Stomach smooth muscle (tissue), 2 donors: ENCODE data around the gene CBR3.
"Not testable (repeated sequence)": the region's sequence is repeated elsewhere in the genome, so short reads cannot be mapped to it uniquely, and the experiment has no call there.

Experiments used
- H3K27ac ChIP-seq: one replicate; pipeline ENCODE4 v1.7.0; 2013; ENCODE audit warnings: mild to moderate bottlenecking, low read length, inconsistent platforms
- H3K27me3 ChIP-seq, 2 donors: one replicate each; pipeline ENCODE4 v1.7.0; 2013; ENCODE audit warnings: low read length in 2 of 2; ENCODE audit not compliant: insufficient read depth in 2 of 2, control insufficient read depth in 1 of 2
- H3K36me3 ChIP-seq, 2 donors: one replicate each; pipeline ENCODE4 v1.7.0; 2013; ENCODE audit warnings: low read length in 2 of 2; ENCODE audit not compliant: control insufficient read depth in 2 of 2, insufficient read depth in 2 of 2
- H3K4me1 ChIP-seq: one replicate; pipeline ENCODE4 v1.7.0; 2013; ENCODE audit warnings: low read length; ENCODE audit not compliant: control insufficient read depth, insufficient read depth
- H3K4me3 ChIP-seq, 2 donors: one replicate each; pipeline ENCODE4 v1.7.0; 2013; ENCODE audit warnings: low read length in 2 of 2
- H3K9ac ChIP-seq, 2 donors: one replicate each; pipeline ENCODE4 v1.7.0; 2013; ENCODE audit warnings: low read length in 2 of 2, mild to moderate bottlenecking in 1 of 2
- H3K9me3 ChIP-seq, 2 donors: one replicate each; pipeline ENCODE4 v1.7.0; 2013; ENCODE audit warnings: low read length in 2 of 2; ENCODE audit not compliant: control insufficient read depth in 2 of 2
- donor health status: healthy.
- donor health status: Pancreatic carcinoma.

The CBR3 gene

DNA sequence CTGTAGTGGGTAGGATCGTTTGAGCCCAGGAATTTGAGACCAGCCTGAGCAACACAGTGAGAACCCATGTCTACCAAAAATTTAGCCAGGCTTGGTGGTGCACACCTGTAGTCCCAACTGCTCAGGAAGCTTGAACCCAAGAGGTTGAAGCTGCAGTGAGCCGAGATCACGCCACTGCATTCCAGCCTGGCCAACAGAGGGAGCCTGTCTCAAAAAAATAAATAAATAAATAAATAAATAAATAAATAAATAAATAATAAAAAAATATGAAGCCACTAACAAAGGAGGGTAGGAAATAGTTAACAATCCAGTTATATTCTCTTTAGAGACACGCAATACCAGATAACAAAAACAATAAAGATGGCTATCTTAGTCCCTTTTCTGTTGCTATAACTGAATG lies 11.9 kb upstream of the CBR3 start:
- Histone ChIP-seq H3K4me1 (peaks cover 2% of the 10 kb centered on the region), H3K27ac (no peak overlapping the region), H3K36me3 (no peaks in the 10 kb centered on the region), H3K9ac (no peak overlapping the region), H3K9me3 (no peaks in the 10 kb centered on the region), H3K4me3 (no peak overlapping the region), H3K27me3 (no peaks in the 10 kb centered on the region)

DNA sequence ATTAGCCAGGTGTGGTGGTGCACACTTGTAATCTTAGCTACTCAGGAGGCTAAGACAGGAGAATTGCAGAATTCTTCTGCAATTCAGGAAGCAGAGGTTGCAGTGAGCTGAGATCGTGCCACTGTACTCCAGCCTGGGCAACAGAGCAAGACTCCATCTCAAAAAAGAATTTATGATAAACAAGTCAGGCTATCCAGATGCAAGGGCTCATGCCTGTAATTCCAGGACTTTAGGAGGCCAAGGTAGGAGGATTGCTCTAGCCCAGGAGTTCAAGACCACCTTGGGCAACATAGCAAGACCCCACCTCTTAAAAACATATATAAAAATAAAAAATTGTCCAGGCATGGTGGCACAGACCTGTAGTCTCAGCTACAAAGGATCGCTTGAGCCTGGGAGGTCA lies 10.5 kb upstream of the CBR3 start:
- Histone ChIP-seq H3K36me3 (no peaks in the 10 kb centered on the region), H3K27me3 (no peaks in the 10 kb centered on the region), H3K4me3 (no peak overlapping the region), H3K9me3 (no peaks in the 10 kb centered on the region), H3K27ac (no peak overlapping the region), H3K9ac (no peak overlapping the region), H3K4me1 (peaks cover 2% of the 10 kb centered on the region)

DNA sequence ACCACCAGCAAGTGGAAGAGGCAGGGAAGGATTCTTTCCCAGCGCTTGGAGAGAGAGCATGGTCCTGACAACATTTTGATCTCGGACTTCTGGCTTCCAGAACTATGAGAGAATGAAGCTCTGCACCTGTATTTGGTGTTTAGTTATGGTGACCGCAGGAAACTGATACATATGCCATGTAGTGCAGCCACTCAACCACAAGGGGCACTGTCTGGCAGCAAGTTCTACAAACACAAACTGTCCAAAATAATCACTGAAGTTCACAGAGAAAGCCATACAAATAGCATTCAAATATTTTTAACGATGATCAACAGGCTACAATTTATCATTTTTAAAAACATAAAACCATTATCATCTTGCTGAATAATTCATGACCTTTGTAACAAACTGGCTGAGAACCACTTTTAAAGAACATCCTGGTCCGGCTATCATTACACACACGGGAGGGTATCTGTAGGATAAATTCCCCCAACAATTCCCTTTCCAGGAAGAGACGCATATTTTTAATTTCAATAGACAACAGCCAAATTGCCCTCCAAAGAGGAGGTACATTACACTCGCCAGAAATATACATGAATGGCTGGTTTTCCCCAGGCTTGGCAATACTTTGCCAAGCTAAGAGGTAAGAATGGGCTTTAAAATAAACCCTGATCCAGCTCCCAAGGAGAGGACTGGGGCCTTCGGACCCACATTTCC lies 9.2 kb upstream of the CBR3 start:
- peaks cover 6% of the 10 kb centered on the region for H3K4me1 ChIP-seq
- no peak overlapping the region for H3K4me3 ChIP-seq
- H3K27me3 ChIP-seq, result no peaks in the 10 kb centered on the region
- H3K36me3 ChIP-seq, result no peaks in the 10 kb centered on the region
- H3K9me3 ChIP-seq, result no peaks in the 10 kb centered on the region
- no peak overlapping the region for H3K27ac ChIP-seq
- H3K9ac ChIP-seq, result no peak overlapping the region

GRCh38 chr21:36126208-36126565 lies 8.7 kb upstream of the CBR3 start:
- Histone ChIP-seq H3K27ac (no peak overlapping the region), H3K9me3 (no peaks in the 10 kb centered on the region), H3K36me3 (no peaks in the 10 kb centered on the region), H3K27me3 (no peaks in the 10 kb centered on the region), H3K4me3 (no peak overlapping the region), H3K4me1 (peaks cover 7% of the 10 kb centered on the region), H3K9ac (no peak overlapping the region)

DNA sequence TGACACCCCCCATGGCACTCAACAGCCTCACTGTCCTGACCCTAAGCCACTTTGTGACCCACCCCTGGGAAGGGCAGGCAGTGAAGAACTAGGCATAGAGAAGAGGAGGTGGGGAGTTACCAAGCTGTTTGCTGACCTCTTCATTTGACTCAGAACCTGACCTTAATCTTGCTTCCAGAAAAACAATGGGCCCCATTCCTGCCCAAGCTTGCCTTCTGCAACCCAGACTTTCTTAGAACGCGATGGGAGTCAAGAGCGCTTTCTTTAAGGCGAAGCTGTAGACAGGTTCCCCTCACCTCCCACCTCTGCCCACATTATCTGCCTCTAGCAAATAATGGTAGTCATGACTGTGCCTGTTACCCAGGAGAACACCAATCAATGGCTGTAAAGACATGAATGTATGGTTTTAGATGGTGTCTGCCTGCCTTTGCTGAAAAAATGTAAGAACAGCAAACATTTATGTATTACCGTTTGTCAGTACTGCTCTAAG lies 8.2 kb upstream of the CBR3 start:
- Histone ChIP-seq H3K27ac (no peak overlapping the region), H3K4me3 (no peak overlapping the region), H3K27me3 (no peaks in the 10 kb centered on the region), H3K4me1 (peaks cover 7% of the 10 kb centered on the region), H3K9me3 (no peaks in the 10 kb centered on the region), H3K36me3 (no peaks in the 10 kb centered on the region), H3K9ac (no peak overlapping the region)

GRCh38 chr21:36127250-36127904 lies 7.5 kb upstream of the CBR3 start:
- Histone ChIP-seq H3K9me3 (no peaks in the 10 kb centered on the region), H3K27me3 (no peaks in the 10 kb centered on the region), H3K27ac (no peak overlapping the region), H3K4me3 (no peak overlapping the region), H3K9ac (no peak overlapping the region), H3K4me1 (peaks cover 7% of the 10 kb centered on the region), H3K36me3 (no peaks in the 10 kb centered on the region)

- peaks cover 7% of the 10 kb centered on the region for H3K4me1 ChIP-seq
- no peak overlapping the region for H3K9ac ChIP-seq
- no peak overlapping the region for H3K4me3 ChIP-seq
- no peak overlapping the region for H3K27ac ChIP-seq
- H3K27me3 ChIP-seq, result no peaks in the 10 kb centered on the region
- H3K36me3 ChIP-seq, result no peaks in the 10 kb centered on the region
- H3K9me3 ChIP-seq, result no peaks in the 10 kb centered on the region
Measured at GRCh38 chr21:36127977-36128376, 6.9 kb upstream of the CBR3 start.

DNA sequence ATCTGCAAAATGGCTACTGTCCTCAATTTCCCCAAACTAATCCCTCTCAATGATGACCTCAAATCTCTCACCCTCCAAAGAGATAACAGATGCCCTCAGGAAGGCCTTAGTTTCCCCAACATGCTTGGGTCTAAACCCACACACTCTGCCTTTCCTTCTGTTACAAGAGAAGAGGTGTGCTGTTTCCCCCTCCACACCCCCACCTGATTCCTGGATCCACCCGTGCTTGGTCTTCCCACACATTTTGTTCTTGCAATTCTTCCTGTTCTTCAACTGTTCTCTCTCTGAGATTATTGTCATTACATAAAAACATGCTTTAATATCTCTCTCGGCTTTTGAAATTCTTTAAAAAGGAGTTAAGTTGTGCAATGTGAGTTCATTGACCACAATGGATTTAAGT lies 5.7 kb upstream of the CBR3 start:
- H3K36me3 ChIP-seq, result no peaks in the 10 kb centered on the region
- no peak overlapping the region for H3K4me3 ChIP-seq
- no peak overlapping the region for H3K9ac ChIP-seq
- H3K4me1 ChIP-seq, result peaks cover 10% of the 10 kb centered on the region
- no peaks in the 10 kb centered on the region for H3K27me3 ChIP-seq
- H3K27ac ChIP-seq, result no peak overlapping the region
- no peaks in the 10 kb centered on the region for H3K9me3 ChIP-seq

- H3K4me3 ChIP-seq, H3K27me3 ChIP-seq, H3K27ac ChIP-seq, H3K9ac ChIP-seq, H3K9me3 ChIP-seq, H3K36me3 ChIP-seq: not testable (repeated sequence)
- H3K4me1 ChIP-seq, result peaks cover 20% of the 10 kb centered on the region
Measured at GRCh38 chr21:36130414-36130762, 4.5 kb upstream of the CBR3 start.

- not testable (repeated sequence) for H3K9me3 ChIP-seq, H3K36me3 ChIP-seq, H3K27me3 ChIP-seq, H3K27ac ChIP-seq, H3K4me3 ChIP-seq, H3K9ac ChIP-seq
- peaks cover 20% of the 10 kb centered on the region for H3K4me1 ChIP-seq
Measured at GRCh38 chr21:36130839-36131238, 4.0 kb upstream of the CBR3 start.

DNA sequence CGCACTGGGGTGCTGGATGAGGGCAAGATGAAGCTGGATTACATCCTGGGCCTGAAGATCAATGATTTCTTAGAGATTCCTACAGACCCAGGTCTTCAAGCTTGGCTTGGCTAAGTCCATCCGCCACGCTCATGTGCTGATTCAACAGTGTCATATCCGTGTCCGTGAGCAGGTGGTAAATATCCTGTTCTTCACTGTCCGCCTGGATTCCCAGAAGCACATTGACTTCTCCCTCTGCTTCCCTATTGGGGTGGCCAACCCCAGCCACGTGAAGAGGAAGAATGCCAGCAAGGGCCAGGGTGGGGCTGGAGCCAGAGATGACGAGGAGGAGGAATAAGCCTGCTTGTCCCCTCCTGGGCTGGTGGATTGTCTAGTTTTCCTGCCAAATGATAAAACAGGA lies 2.2 kb upstream of the CBR3 start:
- H3K4me3 ChIP-seq, result no peak overlapping the region
- peaks cover 26% of the 10 kb centered on the region for H3K4me1 ChIP-seq
- H3K27me3 ChIP-seq, result no peaks in the 10 kb centered on the region
- H3K36me3 ChIP-seq, result no peaks in the 10 kb centered on the region
- no peak overlapping the region for H3K27ac ChIP-seq
- H3K9me3 ChIP-seq, result no peaks in the 10 kb centered on the region
- H3K9ac ChIP-seq, result no peak overlapping the region
